Osteoblast (primary cell): ENCODE data around the gene IRF4. TPM values are rescaled to one million over a fixed set of nuclear protein-coding genes. Genes with fewer than 3 reads are reported as not detected.

ENCODE experiments used
- DNase-seq: peaks from one replicate; pipeline ENCODE4 v3.0.0; 2011; ENCODE audit warnings: low spot score, mixed read lengths; ENCODE audit not compliant: insufficient read length; ENCODE audit errors: missing footprints
- H2AFZ ChIP-seq: 2 replicates; pipeline ENCODE4 v1.6.0; 2011; ENCODE audit warnings: mild to moderate bottlenecking, low read length
- H3K27ac ChIP-seq: 2 replicates; pipeline ENCODE4 v1.5.1; 2011; ENCODE audit warnings: mild to moderate bottlenecking, low read depth, low read length, moderate library complexity
- H3K27me3 ChIP-seq: 2 replicates; pipeline ENCODE4 v1.6.0; 2012; ENCODE audit warnings: mild to moderate bottlenecking, control low read depth, inconsistent platforms, low read length, moderate library complexity; ENCODE audit not compliant: insufficient read depth
- H3K36me3 ChIP-seq: 2 replicates; pipeline ENCODE4 v1.5.1; 2011; ENCODE audit warnings: mild to moderate bottlenecking, low read length, control low read depth, moderate library complexity; ENCODE audit not compliant: insufficient read depth
- H3K4me1 ChIP-seq: 2 replicates; pipeline ENCODE4 v1.5.1; 2011; ENCODE audit warnings: mild to moderate bottlenecking, low read length, control low read depth, moderate library complexity; ENCODE audit not compliant: insufficient read depth
- H3K4me2 ChIP-seq: 2 replicates; pipeline ENCODE4 v1.6.0; 2011; ENCODE audit warnings: mild to moderate bottlenecking, low read length; ENCODE audit not compliant: insufficient read depth
- H3K4me3 ChIP-seq: fragments of 200-600 bp; sonication (generic); 3 replicates; pipeline ENCODE4 v1.5.1; 2012; ENCODE audit warnings: mild to moderate bottlenecking, low read length, inconsistent platforms; ENCODE audit not compliant: insufficient read depth
- H3K79me2 ChIP-seq: 2 replicates; pipeline ENCODE4 v1.6.0; 2012; ENCODE audit warnings: mild to moderate bottlenecking, low read length, control low read depth, inconsistent platforms; ENCODE audit not compliant: insufficient read depth
- H3K9me3 ChIP-seq: 2 replicates; pipeline ENCODE4 v1.5.1; 2011; ENCODE audit warnings: low read depth, low read length, control low read depth
- H4K20me1 ChIP-seq: 2 replicates; pipeline ENCODE4 v1.6.0; 2012; ENCODE audit warnings: mild to moderate bottlenecking, low read length, control low read depth; ENCODE audit not compliant: insufficient read depth
- CTCF ChIP-seq: IDR thresholded peaks from 2 replicates; pipeline ENCODE4 v1.5.1; 2011; ENCODE audit warnings: mild to moderate bottlenecking, low read depth, low read length, moderate library complexity; ENCODE audit errors: extremely low read depth
- total RNA-seq: library from RNA; depleted of rRNA; stranded (reverse); fragments of >200 nt; gene quantifications from 2 replicates; pipeline ENCODE4 v1.2.3, GENCODE V29; 2012

The IRF4 gene
- total RNA-seq, 1 donor: under 0.01 TPM

GRCh38 chr6:456358-456867, 64.9 kb downstream of the IRF4 start:
- Histone ChIP-seq H3K27me3 (peaks cover 10% of the 10 kb centered on the region), H2AFZ (no peak overlapping the region), H3K4me2 (no peak overlapping the region), H3K79me2 (no peaks in the 10 kb centered on the region), H3K36me3 (no peaks in the 10 kb centered on the region), H3K4me1 (peaks cover 14% of the 10 kb centered on the region), H3K9me3 (no peaks in the 10 kb centered on the region), H3K27ac (no peak overlapping the region), H4K20me1 (no peaks in the 10 kb centered on the region), H3K4me3 (no peak overlapping the region)
- no peak for TF ChIP-seq CTCF
- DNase-seq: no peak

- H3K79me2 ChIP-seq: no peaks in the 10 kb centered on the region
- no peak overlapping the region for H2AFZ ChIP-seq
- H3K9me3 ChIP-seq: no peaks in the 10 kb centered on the region
- H3K4me3 ChIP-seq: no peak overlapping the region
- H3K27me3 ChIP-seq: peaks cover 10% of the 10 kb centered on the region
- H3K4me2 ChIP-seq: no peak overlapping the region
- TF ChIP-seq CTCF: no peak
- no peaks in the 10 kb centered on the region for H3K36me3 ChIP-seq
- no peak overlapping the region for H3K27ac ChIP-seq
- DNase-seq: no peak
- H3K4me1 ChIP-seq: peaks cover 13% of the 10 kb centered on the region
- no peaks in the 10 kb centered on the region for H4K20me1 ChIP-seq
Measured at GRCh38 chr6:456887-457286, 65.3 kb downstream of the IRF4 start.

Other genes with a start within 250 kb of the IRF4 start
- 18.1 and 25.6 TPM in 2 replicates for gene DUSP22, start 99.3 kb upstream of the IRF4 start, total RNA-seq